ENCODE measurements around the gene PDGFB. TPM values are rescaled to one million over a fixed set of nuclear protein-coding genes. Genes with fewer than 3 reads are reported as not detected.

Gene PDGFB
- total RNA-seq, 1 donor from 2014 or later, result 2.3 TPM

GRCh38 chr22:39237318-39238100, 7.3 kb downstream of the PDGFB start:
- intact Hi-C loops (cut with micrococcal nuclease), result loop anchor here (1.0 to 5.0 kb wide), 3 partner anchors 29 to 80 kb away; partner anchors contain the start of gene RPL3
- no peaks in the 10 kb centered on the region for H3K9me3 Mint-ChIP-seq
- no peak for DNase-seq
- H3K4me3 Mint-ChIP-seq, result peak overlapping the region; percentile 30
- H3K27ac Mint-ChIP-seq, result no peak overlapping the region
- peaks cover 2% of the 10 kb centered on the region for H3K36me3 Mint-ChIP-seq (ENCODE audit: low read depth)
- H3K4me1 Mint-ChIP-seq, result peaks cover 44% of the 10 kb centered on the region
- H3K27me3 Mint-ChIP-seq, result peaks cover 60% of the 10 kb centered on the region

DNA sequence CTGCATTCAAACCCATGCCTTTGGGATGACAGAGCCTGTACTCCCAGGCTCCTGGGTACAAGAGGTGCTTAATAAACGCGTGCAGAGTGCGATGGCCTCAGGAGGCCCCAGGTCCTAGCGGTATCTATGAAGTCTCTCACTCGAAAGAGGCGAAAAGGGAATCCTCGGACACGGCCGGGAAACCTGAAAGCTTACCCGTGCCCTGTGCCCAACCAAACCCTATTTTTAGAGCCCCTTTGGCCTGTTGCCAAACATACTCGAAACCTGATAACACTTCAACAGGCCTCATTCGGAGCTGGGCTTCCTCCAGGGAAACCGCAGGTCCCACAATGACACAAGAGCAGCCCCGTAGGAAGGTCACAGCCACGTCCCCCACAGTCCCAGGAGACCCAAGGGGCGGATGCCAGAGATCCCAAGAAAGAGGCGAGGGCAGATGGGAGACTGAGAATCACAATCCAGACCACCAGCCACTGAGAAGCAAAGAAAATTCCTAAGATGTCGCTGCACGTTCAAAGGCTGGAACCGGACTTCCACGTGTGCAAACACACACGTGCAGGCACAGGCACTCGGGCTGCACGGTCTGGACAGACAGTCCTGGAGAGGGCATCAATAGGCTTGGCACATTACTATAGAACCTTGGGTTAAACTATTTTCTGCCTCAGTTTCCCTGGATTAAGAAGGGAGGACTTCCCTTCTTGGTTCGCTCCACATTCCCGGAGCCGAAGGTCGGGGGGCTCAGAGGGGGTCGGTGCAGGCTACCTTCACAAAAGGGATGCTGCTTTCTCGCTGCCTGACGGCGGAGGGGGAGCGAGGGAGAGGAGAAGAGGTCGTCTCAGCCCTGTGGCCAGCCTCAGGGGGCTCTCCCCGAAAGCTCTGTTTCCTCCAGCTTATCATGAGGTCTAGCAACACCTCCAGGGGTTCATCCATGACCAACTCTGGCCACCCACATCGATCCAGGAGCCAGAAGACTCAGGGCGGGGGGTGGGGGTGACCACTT, 8.2 kb downstream of the PDGFB start:
- H3K4me3 Mint-ChIP-seq, result peak overlapping the region; percentile 49
- peaks cover 60% of the 10 kb centered on the region for H3K27me3 Mint-ChIP-seq
- no peak overlapping the region for H3K27ac Mint-ChIP-seq
- peak; percentile 79 for DNase-seq
- peaks cover 2% of the 10 kb centered on the region for H3K36me3 Mint-ChIP-seq (ENCODE audit: low read depth)
- H3K4me1 Mint-ChIP-seq, result peaks cover 43% of the 10 kb centered on the region
- intact Hi-C loops (cut with micrococcal nuclease), result loop anchor here (1.0 to 5.0 kb wide), 3 partner anchors 30 to 81 kb away; partner anchors contain the start of gene RPL3
- H3K9me3 Mint-ChIP-seq, result no peaks in the 10 kb centered on the region

DNA sequence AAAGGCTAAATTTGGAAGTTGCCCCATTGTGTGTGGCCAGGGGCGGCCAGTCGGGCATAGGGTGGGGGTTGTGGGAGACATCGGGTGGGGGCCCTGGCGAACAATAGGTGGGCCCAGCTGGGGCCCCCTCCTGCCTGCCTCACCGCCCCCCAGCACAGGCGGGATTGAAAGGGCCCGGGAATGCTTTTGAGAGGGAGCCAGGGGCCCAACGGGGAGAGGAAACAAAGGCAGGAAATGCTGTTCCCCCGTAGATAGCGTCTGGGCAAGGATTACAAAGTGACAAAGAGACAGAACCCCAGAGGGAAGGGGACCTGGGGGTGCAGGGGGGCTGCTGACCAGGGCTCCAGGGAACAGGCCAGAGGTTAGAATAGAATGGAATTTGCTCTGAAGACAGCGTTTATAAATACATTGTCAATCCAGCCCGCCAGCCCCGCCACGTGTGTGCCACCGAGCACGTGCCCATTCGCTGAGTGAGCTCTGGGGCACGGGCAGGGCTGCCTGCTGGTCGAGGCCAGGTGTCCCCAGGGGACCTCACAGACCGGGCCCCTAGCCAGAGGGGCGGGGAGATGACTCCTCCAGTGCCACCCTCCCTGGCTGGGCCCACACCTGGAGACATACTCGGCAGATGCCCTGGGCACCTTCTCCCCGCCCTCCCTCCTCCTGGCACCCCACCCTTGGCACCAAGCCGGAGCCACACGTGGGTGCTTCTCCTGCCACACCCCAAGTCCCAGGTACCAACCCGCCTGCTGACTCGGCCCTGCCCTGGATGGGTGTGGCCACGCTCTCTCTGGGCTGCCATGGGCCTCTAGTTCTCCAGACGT, 9.7 kb downstream of the PDGFB start:
- H3K4me1 Mint-ChIP-seq, result peaks cover 32% of the 10 kb centered on the region
- no peak overlapping the region for H3K27ac Mint-ChIP-seq
- intact Hi-C loops (cut with micrococcal nuclease), result loop anchor here (5.0 kb wide), 2 partner anchors 63 to 82 kb away; partner anchors contain the start of gene RPL3
- H3K4me3 Mint-ChIP-seq, result no peak overlapping the region
- H3K36me3 Mint-ChIP-seq (ENCODE audit: low read depth), result no peaks in the 10 kb centered on the region
- no peaks in the 10 kb centered on the region for H3K9me3 Mint-ChIP-seq
- DNase-seq, result no peak
- H3K27me3 Mint-ChIP-seq, result peaks cover 50% of the 10 kb centered on the region

DNA sequence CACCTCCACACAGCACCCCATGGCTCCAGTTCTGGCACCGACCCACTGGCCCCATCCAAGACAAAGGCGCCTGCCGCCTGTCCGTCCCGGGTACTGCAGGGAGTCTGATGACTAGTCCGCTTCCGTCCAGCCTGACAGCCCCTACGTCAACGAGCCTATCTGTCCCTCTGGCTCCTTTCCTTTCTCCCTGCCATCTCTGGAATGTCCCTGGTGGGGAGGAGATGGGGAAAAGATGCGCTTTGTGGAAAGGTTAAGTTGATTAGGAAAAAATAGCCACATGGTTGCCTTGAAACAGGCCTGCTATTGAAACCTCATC, 10.4 kb downstream of the PDGFB start:
- intact Hi-C loops (cut with micrococcal nuclease), result no loop called here
- no peaks in the 10 kb centered on the region for H3K9me3 Mint-ChIP-seq

GRCh38 chr22:39233710-39234471, 10.9 kb downstream of the PDGFB start:
- Mint-ChIP-seq H3K27me3 (peaks cover 54% of the 10 kb centered on the region), H3K27ac (no peak overlapping the region), H3K36me3 (ENCODE audit: low read depth) (no peaks in the 10 kb centered on the region), H3K4me3 (no peak overlapping the region), H3K9me3 (no peaks in the 10 kb centered on the region), H3K4me1 (peaks cover 31% of the 10 kb centered on the region)
- intact Hi-C loops (cut with micrococcal nuclease), result no loop called here
- no peak for DNase-seq

More for the DNA sequence above, 10.4 kb downstream of the PDGFB start:
- DNase-seq, result no peak
- Mint-ChIP-seq H3K4me1 (peaks cover 32% of the 10 kb centered on the region), H3K27ac (no peak overlapping the region), H3K27me3 (peaks cover 51% of the 10 kb centered on the region), H3K4me3 (no peak overlapping the region), H3K36me3 (ENCODE audit: low read depth) (no peaks in the 10 kb centered on the region)

DNA sequence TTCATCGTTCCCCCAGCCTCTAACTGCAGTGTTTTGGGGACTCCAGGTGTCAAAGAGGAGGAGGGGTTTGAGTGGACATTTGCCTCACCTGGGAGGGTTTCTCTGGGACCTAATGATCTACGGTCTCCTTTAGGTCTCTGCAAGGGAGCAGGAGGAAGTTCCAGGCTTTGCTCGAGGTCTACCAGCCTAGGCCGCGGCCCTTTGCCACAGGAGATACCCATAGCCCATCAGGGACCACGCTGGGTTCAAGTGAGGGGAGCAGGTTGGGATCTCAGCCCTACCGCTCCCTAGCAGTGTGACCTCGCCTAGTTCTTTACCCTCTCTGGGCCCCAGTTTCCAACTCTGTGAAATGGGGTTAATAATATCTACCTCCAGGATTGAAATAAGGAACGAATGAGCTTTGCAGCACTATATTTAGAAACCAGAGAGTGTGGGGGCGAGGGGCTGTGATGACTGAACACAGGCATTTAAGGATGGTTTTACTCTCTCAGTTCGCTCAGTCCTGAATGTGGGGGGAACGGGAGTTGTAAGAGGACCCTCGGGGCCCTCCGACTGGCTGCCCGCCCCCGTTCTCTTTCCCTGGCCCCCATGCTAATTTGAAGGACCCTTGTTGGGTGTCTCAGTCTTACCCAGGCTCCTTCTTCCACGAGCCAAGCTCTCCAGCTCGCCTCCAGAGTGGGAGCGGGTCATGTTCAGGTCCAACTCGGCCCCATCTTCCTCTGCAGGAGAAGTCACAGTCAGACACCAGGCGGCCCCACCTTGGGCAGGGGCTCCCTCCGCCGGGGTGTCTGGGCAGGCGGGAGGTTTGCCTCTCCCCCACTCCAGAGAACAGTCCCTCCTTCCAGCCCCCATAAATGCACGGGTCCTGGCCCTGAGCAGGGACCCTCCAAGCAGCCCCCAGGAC, 11.7 kb downstream of the PDGFB start:
- Mint-ChIP-seq H3K27ac (no peak overlapping the region), H3K36me3 (ENCODE audit: low read depth) (no peaks in the 10 kb centered on the region), H3K27me3 (peaks cover 50% of the 10 kb centered on the region), H3K4me1 (peaks cover 31% of the 10 kb centered on the region), H3K9me3 (no peaks in the 10 kb centered on the region), H3K4me3 (no peak overlapping the region)
- no peak for DNase-seq
- intact Hi-C loops (cut with micrococcal nuclease), result no loop called here

GRCh38 chr22:39232246-39232645, 12.5 kb downstream of the PDGFB start:
- intact Hi-C loops (cut with micrococcal nuclease), result no loop called here
- no peak overlapping the region for H3K4me3 Mint-ChIP-seq
- no peaks in the 10 kb centered on the region for H3K36me3 Mint-ChIP-seq (ENCODE audit: low read depth)
- H3K9me3 Mint-ChIP-seq, result no peaks in the 10 kb centered on the region
- DNase-seq, result no peak
- peaks cover 47% of the 10 kb centered on the region for H3K27me3 Mint-ChIP-seq
- peaks cover 25% of the 10 kb centered on the region for H3K4me1 Mint-ChIP-seq
- no peak overlapping the region for H3K27ac Mint-ChIP-seq

DNA sequence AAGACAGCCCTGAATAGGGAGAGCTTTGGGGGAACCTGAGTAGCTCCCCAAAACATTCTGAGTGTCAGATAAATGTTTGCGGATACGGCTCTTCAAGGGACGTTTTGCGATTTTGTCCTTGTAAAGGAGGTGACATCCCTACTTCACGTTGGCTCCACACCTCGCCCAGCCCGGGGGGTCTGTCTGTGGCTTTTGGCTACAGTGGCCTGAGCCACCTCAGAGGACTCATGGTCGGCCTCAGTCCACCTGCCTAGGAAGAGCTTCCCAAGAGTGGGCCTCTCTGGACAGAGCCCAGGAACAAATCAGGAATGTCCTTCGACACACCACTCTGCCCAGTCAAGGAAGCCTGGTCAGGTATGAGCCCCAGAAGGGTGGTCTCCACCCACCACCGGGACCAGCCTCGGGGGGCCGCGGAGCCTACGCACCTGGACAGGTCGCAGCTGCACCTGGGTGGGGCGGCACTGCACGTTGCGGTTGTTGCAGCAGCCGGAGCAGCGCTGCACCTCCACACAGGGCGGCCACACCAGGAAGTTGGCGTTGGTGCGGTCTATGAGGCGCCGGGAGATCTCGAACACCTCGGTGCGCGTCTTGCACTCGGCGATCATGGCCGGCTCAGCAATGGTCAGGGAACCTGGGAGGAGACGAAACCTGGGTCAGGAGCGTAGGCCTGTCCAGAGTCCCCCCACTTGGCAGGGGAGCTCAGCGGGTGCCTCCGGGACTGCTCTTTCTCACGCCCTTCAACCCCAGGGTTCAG, 13.4 kb downstream of the PDGFB start:
- DNase-seq, result no peak
- Mint-ChIP-seq H3K27me3 (peaks cover 40% of the 10 kb centered on the region), H3K27ac (no peak overlapping the region), H3K9me3 (no peaks in the 10 kb centered on the region), H3K4me3 (no peak overlapping the region), H3K4me1 (peaks cover 19% of the 10 kb centered on the region), H3K36me3 (ENCODE audit: low read depth) (no peaks in the 10 kb centered on the region)
- intact Hi-C loops (cut with micrococcal nuclease), result no loop called here

DNA sequence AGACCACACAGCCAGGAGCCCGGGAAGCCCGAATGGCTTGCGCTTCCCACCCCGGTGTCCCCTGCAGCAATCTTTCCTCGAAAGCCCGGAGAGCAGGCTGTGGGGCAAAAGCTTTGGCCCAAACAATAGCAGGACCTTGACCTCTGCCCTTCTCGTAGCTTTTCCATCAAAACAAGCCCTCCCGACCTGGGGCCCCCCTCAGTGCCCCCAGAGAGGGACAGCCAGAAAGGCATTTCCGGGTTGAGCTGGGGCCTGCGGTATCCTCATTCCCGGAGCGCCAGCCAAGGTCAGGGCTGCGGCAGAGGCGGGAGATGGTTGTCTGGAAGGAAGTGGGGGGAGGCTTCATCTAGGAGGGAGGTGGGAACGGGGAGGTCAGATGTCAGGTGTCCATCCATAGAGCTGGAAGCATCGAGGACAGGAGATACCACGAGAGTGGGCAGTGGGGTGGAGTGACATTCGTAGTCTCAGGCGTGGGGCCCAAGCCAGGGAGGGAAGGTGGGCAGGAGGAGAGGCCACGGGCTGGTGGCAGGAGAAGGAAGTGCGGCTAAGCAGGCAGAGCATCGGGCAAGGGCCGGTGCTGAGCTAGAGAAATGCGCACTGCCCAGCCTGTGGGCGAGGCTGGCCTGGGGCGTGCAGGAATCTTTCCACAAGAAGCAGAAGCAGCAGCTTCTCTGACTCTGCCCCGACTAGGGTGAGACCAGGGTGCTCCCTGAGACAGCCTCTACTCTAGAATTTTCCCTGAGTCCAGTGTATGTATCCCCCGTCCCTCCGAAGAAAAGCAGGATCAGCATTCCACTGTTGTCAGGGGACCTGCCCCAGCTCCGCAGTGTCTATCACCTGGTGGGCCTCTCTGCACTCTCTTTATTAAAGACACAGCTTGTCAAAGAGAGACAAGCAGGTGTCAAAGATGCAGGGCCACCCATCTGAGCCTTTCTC, 14.3 kb downstream of the PDGFB start:
- Mint-ChIP-seq H3K36me3 (ENCODE audit: low read depth) (no peaks in the 10 kb centered on the region), H3K27me3 (peaks cover 34% of the 10 kb centered on the region), H3K9me3 (no peaks in the 10 kb centered on the region), H3K27ac (no peak overlapping the region), H3K4me1 (peaks cover 12% of the 10 kb centered on the region), H3K4me3 (no peak overlapping the region)
- no peak for DNase-seq
- intact Hi-C loops (cut with micrococcal nuclease), result no loop called here

DNA sequence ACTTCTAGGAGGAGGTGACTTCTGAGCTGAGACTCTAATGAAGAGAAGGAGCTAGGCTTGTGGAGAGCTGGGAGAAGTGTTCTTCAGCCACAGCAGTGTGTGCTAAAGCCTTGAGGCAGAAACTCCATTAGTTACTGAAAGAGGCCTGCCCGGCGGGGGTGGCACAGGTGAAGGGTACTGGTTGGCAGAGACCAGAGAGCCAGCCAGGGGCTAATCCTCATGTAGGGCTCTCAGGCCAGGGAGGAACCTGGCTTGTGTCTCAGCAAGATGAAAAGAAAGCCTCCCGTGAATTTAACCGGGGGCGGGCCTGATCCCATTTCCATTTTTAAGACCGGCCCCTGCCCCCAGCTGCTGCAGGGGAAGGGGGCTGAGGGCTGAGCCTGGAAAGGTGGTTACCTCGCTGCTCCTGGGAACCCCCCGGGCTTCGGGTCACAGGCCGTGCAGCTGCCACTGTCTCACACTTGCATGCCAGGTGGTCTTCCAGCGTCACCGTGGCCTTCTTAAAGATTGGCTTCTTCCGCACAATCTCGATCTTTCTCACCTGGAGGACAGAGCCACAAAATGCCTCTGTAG, 15.0 kb downstream of the PDGFB start:
- no peak for DNase-seq
- Mint-ChIP-seq H3K27ac (no peak overlapping the region), H3K4me1 (peaks cover 11% of the 10 kb centered on the region), H3K4me3 (no peak overlapping the region), H3K27me3 (peaks cover 32% of the 10 kb centered on the region), H3K36me3 (ENCODE audit: low read depth) (no peaks in the 10 kb centered on the region), H3K9me3 (no peaks in the 10 kb centered on the region)
- intact Hi-C loops (cut with micrococcal nuclease), result no loop called here

GRCh38 chr22:39229075-39229474, 15.7 kb downstream of the PDGFB start:
- H3K4me3 Mint-ChIP-seq, result no peak overlapping the region
- peaks cover 28% of the 10 kb centered on the region for H3K27me3 Mint-ChIP-seq
- no peaks in the 10 kb centered on the region for H3K36me3 Mint-ChIP-seq (ENCODE audit: low read depth)
- H3K4me1 Mint-ChIP-seq, result peaks cover 15% of the 10 kb centered on the region
- H3K9me3 Mint-ChIP-seq, result no peaks in the 10 kb centered on the region
- no peak for DNase-seq
- H3K27ac Mint-ChIP-seq, result no peak overlapping the region
- intact Hi-C loops (cut with micrococcal nuclease), result no loop called here

All from activated CD4-positive, alpha-beta T cell treated with anti-CD3 and anti-CD28 coated beads, Interleukin-2, amount 10 ng/mL, durations not matched to agents 24 days and 14 days (primary cell).